ENCODE data around the gene GSTK1.

- no peak for TF ChIP-seq CTCF (IDR thresholded peaks at IDR 0.05)
- no peak for TF ChIP-seq POLR2A (IDR thresholded peaks at IDR 0.05)
Observed at GRCh38 chr7:143222782-143223181, 40.5 kb upstream of the GSTK1 start.
